DND-41 (cell line): ENCODE measurements around the gene DENND1A.

Experiments used
- ATAC-seq: fragments of 200-7000 bp; cut with Tn5 transposase; 3 replicates; pipeline ENCODE4 v1.9.1; 2021; ENCODE audit warnings: low read depth; ENCODE audit not compliant: insufficient read depth
- DNase-seq: peaks from one replicate; pipeline ENCODE4 v3.0.0-alpha.2; 2020
- H2AFZ ChIP-seq: 2 replicates; pipeline ENCODE4 v1.6.0; 2012; ENCODE audit warnings: low read depth, low read length
- H3K27ac ChIP-seq: 2 replicates; pipeline ENCODE4 v1.5.1; 2012; ENCODE audit warnings: low read length, inconsistent platforms
- H3K27me3 ChIP-seq: fragments of 200-600 bp; sonication (generic); 2 replicates; pipeline ENCODE4 v1.6.0; 2012; ENCODE audit warnings: low read length, mild to moderate bottlenecking, inconsistent platforms; ENCODE audit not compliant: insufficient read depth, poor library complexity
- H3K36me3 ChIP-seq: 2 replicates; pipeline ENCODE4 v1.5.1; 2012; ENCODE audit warnings: low read length, inconsistent platforms; ENCODE audit not compliant: insufficient read depth
- H3K4me1 ChIP-seq: 2 replicates; pipeline ENCODE4 v1.5.1; 2012; ENCODE audit warnings: mild to moderate bottlenecking, low read length; ENCODE audit not compliant: insufficient read depth
- H3K4me2 ChIP-seq: 2 replicates; pipeline ENCODE4 v1.6.0; 2012; ENCODE audit warnings: mild to moderate bottlenecking, moderate library complexity, low read length, inconsistent platforms; ENCODE audit not compliant: insufficient read depth
- H3K4me3 ChIP-seq, 2 experiments: fragments of 200-600 bp in 1 of 2; shearing (Covaris generic) in 1 of 2; 2 replicates each; pipeline ENCODE4 v1.5.1; 2012 to 2016; ENCODE audit warnings: inconsistent platforms in 2 of 2, low read length in 2 of 2, mild to moderate bottlenecking in 2 of 2, low read depth in 1 of 2, moderate library complexity in 1 of 2
- H3K79me2 ChIP-seq: 2 replicates; pipeline ENCODE4 v1.6.0; 2012; ENCODE audit warnings: low read length, inconsistent platforms; ENCODE audit not compliant: insufficient read depth
- H3K9ac ChIP-seq: 2 replicates; pipeline ENCODE4 v1.6.0; 2012; ENCODE audit warnings: low read depth, mild to moderate bottlenecking, inconsistent platforms, low read length, moderate library complexity
- H3K9me3 ChIP-seq: 2 replicates; pipeline ENCODE4 v1.5.1; 2012; ENCODE audit warnings: low read length, moderate library complexity, mild to moderate bottlenecking, inconsistent platforms; ENCODE audit not compliant: insufficient read depth, severe bottlenecking
- H4K20me1 ChIP-seq: 2 replicates; pipeline ENCODE4 v1.6.0; 2012; ENCODE audit warnings: low read length; ENCODE audit not compliant: insufficient read depth
- EZH2 ChIP-seq: IDR thresholded peaks from 3 replicates; pipeline ENCODE4 v1.6.1; 2012; ENCODE audit warnings: borderline replicate concordance, low read depth, mild to moderate bottlenecking, moderate library complexity, low read length, inconsistent platforms; ENCODE audit not compliant: severe bottlenecking
- TF ChIP-seq, protein P1 (sequence below): IDR thresholded peaks from 2 replicates; pipeline ENCODE4 v1.5.1; 2012; ENCODE audit warnings: borderline replicate concordance, low read length, moderate library complexity, mild to moderate bottlenecking; ENCODE audit not compliant: poor library complexity, severe bottlenecking; ENCODE audit errors: extremely low read depth

DENND1A gene

DNA sequence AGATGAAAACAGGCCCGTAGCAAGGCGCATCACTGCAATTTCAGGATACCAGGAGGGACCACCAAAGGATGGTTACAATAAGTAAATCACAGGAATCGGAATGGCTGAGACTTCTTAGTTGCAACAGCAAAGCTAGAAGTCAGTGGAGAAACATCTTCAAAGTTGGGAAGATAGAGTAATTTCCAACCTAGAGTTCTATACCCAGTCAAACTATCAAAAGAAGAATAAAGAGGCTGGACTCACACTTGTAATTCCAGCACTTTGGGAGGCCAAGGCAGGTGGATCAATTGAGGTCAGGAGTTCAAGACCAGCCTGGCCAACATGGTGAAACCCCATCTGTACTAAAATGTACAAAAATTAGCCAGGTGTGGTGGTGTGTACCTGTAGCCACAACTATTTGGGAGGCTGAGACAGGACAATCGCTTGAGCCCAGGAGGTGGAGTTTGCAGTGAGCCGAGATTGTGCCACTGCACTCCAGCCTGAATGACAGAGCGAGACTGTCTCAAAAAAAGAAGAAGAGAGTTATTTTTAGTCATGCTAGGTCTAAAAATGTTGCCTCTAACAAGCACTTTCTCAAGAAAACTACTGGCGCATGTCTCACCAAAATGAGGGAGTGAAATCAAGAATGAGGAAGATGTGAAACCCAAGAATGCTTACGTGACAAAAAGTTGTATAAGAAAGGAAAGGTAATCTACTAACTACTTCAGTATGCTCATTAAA is 267.7 kb downstream of the DENND1A start:
- no peak overlapping the region for H2AFZ ChIP-seq
- H3K36me3 ChIP-seq = no peaks in the 10 kb centered on the region; the same call in 1 of the 2 replicates
- H3K9me3 ChIP-seq = peaks cover 14% of the 10 kb centered on the region
- no peak overlapping the region for H3K4me3 ChIP-seq
- ATAC-seq (no peak), DNase-seq (no peak)
- H3K4me2 ChIP-seq = no peak overlapping the region
- H3K4me1 ChIP-seq = no peaks in the 10 kb centered on the region
- no peaks in the 10 kb centered on the region for H4K20me1 ChIP-seq
- TF ChIP-seq, protein P1, sequence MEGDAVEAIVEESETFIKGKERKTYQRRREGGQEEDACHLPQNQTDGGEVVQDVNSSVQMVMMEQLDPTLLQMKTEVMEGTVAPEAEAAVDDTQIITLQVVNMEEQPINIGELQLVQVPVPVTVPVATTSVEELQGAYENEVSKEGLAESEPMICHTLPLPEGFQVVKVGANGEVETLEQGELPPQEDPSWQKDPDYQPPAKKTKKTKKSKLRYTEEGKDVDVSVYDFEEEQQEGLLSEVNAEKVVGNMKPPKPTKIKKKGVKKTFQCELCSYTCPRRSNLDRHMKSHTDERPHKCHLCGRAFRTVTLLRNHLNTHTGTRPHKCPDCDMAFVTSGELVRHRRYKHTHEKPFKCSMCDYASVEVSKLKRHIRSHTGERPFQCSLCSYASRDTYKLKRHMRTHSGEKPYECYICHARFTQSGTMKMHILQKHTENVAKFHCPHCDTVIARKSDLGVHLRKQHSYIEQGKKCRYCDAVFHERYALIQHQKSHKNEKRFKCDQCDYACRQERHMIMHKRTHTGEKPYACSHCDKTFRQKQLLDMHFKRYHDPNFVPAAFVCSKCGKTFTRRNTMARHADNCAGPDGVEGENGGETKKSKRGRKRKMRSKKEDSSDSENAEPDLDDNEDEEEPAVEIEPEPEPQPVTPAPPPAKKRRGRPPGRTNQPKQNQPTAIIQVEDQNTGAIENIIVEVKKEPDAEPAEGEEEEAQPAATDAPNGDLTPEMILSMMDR = no peak
- TF ChIP-seq EZH2 = no peak
- no peak overlapping the region for H3K9ac ChIP-seq
- no peaks in the 10 kb centered on the region for H3K27me3 ChIP-seq
- no peaks in the 10 kb centered on the region for H3K79me2 ChIP-seq
- no peak overlapping the region for H3K27ac ChIP-seq

DNA sequence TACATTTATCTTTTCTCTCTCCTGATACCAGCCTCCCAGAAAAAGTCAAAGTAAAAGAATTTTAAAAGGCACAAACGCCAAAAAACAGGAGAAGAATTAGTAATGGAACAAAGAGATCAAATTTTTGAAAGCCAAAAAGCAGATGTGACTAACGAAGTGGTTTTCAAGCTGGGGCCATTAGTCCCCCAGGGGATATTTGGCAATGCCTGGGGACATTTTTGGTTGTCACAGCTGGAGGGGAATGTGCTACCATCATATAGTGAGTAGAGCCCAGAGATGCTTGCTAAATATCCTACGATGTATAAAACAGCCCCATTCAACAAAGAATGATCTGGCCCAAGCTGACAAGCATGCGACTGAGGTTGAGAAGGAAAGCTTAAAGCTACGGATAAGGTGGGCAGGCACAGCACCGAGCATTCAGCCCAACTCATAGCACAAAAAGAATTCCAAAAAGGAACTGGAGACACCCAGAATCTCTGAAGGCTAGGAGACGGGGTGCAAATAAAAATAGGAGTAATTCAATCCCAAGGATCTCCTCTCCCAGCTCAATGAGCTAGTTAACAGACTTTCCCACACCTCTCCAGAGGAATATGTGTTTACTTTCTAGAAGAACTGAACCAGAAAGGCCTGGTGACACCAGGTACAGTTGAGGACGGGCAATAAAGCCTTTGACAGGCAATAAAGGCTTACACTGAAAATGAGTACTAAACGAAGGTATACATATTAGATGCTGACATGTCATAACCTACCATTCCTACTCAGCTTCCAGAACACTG is 269.0 kb downstream of the DENND1A start:
- no peak overlapping the region for H3K4me2 ChIP-seq
- DNase-seq = no peak

DNA sequence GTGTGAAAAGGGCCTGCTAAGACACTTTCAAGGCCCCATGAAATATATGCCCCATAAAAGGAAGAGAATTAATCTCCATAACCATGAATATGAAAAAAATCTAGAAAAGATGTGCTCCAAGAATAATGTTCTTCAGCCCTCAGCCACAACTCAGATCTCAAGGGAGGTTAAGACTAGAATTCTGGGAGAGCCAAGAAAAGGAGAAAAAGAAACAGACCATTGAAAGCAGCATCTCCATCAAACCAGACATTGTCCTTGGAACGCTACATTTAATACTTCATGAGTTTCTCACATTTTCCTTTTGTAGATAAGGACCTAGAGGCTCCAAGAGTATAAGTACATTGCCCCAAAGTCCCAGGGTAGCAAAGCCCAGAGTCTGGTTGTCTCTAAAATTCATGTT is 270.6 kb downstream of the DENND1A start:
- Histone ChIP-seq H3K4me2 (no peak overlapping the region), H3K27me3 (no peaks in the 10 kb centered on the region), H4K20me1 (peaks cover 4% of the 10 kb centered on the region; the same call in 1 of the 2 replicates), H3K9me3 (peaks cover 14% of the 10 kb centered on the region), H3K79me2 (no peaks in the 10 kb centered on the region), H3K9ac (no peak overlapping the region), H3K4me3 (no peak overlapping the region), H3K27ac (no peak overlapping the region), H2AFZ (no peak overlapping the region), H3K36me3 (no peaks in the 10 kb centered on the region; the same call in 1 of the 2 replicates), H3K4me1 (no peaks in the 10 kb centered on the region)
- no peak for TF ChIP-seq EZH2
- TF ChIP-seq, protein P1 = no peak
- DNase-seq = no peak
- no peak for ATAC-seq

More for the DNA sequence above, 269.0 kb downstream of the DENND1A start:
- peaks cover 14% of the 10 kb centered on the region for H3K9me3 ChIP-seq
- peaks cover 4% of the 10 kb centered on the region; the same call in 1 of the 2 replicates for H4K20me1 ChIP-seq
- no peak for TF ChIP-seq EZH2
- TF ChIP-seq, protein P1 = no peak
- H3K4me3 ChIP-seq = no peak overlapping the region
- no peak for ATAC-seq
- no peak overlapping the region for H3K27ac ChIP-seq
- no peaks in the 10 kb centered on the region; the same call in 1 of the 2 replicates for H3K36me3 ChIP-seq
- no peaks in the 10 kb centered on the region for H3K27me3 ChIP-seq
- no peaks in the 10 kb centered on the region for H3K4me1 ChIP-seq
- H3K9ac ChIP-seq = no peak overlapping the region
- no peak overlapping the region for H2AFZ ChIP-seq
- no peaks in the 10 kb centered on the region for H3K79me2 ChIP-seq
